Brain pericyte (primary cell): ENCODE measurements around the gene PTPRR.
"Not testable (repeated sequence)": the region's sequence is repeated elsewhere in the genome, so short reads cannot be mapped to it uniquely, and the experiment has no call there.

Experiments used
- DNase-seq: peaks from one replicate; pipeline ENCODE4 v3.0.0-alpha.2; 2012; ENCODE audit warnings: low read depth, low spot score

The PTPRR gene

GRCh38 chr12:70840656-70841350, 79.7 kb downstream of the PTPRR start:
- DNase-seq: no peak

- DNase-seq: no peak
Observed at GRCh38 chr12:70839544-70839943, 81.0 kb downstream of the PTPRR start.

- DNase-seq: no peak
Observed at GRCh38 chr12:70838127-70838526, 82.4 kb downstream of the PTPRR start.

GRCh38 chr12:70837026-70837425, 83.5 kb downstream of the PTPRR start:
- DNase-seq: no peak

- DNase-seq: no peak
Observed at GRCh38 chr12:70835948-70836347, 84.6 kb downstream of the PTPRR start.

- DNase-seq: no peak
Observed at GRCh38 chr12:70831543-70831942, 89.0 kb downstream of the PTPRR start.

GRCh38 chr12:70830221-70831061, 90.1 kb downstream of the PTPRR start:
- no peak for DNase-seq

- no peak for DNase-seq
Observed at GRCh38 chr12:70829070-70829469, 91.5 kb downstream of the PTPRR start.

- DNase-seq: no peak
Observed at GRCh38 chr12:70828351-70828750, 92.2 kb downstream of the PTPRR start.

- DNase-seq: no peak
Observed at GRCh38 chr12:70826156-70826555, 94.4 kb downstream of the PTPRR start.

- no peak for DNase-seq
Observed at GRCh38 chr12:70824511-70824910, 96.0 kb downstream of the PTPRR start.

- no peak for DNase-seq
Observed at GRCh38 chr12:70823182-70823976, 97.2 kb downstream of the PTPRR start.

- DNase-seq: no peak
Observed at GRCh38 chr12:70822412-70822811, 98.1 kb downstream of the PTPRR start.

- no peak for DNase-seq
Observed at GRCh38 chr12:70815971-70816391, 104.6 kb downstream of the PTPRR start.

- DNase-seq: no peak
Observed at GRCh38 chr12:70815056-70815455, 105.5 kb downstream of the PTPRR start.

GRCh38 chr12:70813559-70813958, 107.0 kb downstream of the PTPRR start:
- DNase-seq: no peak

- DNase-seq: no peak
Observed at GRCh38 chr12:70812136-70812535, 108.4 kb downstream of the PTPRR start.

GRCh38 chr12:70809887-70810286, 110.7 kb downstream of the PTPRR start:
- DNase-seq: no peak

GRCh38 chr12:70807993-70808392, 112.5 kb downstream of the PTPRR start:
- not testable (repeated sequence) for DNase-seq

- no peak for DNase-seq
Observed at GRCh38 chr12:70806827-70807226, 113.7 kb downstream of the PTPRR start.

- no peak for DNase-seq
Observed at GRCh38 chr12:70806043-70806442, 114.5 kb downstream of the PTPRR start.
